PFSK-1 (cell line): Measurements from ENCODE around the gene DRGX.

ENCODE experiments used
- FOXP2 ChIP-seq: optimal IDR thresholded peaks from 2 replicates; pipeline ENCODE3; 2011; ENCODE audit warnings: borderline replicate concordance, control low read depth, inconsistent platforms; ENCODE audit not compliant: insufficient read depth; ENCODE audit errors: extremely low read length, extremely low read depth
- POLR2AphosphoS5 ChIP-seq: IDR thresholded peaks from 2 replicates; pipeline ENCODE4 v1.6.1; 2012; ENCODE audit warnings: low read depth, mild to moderate bottlenecking, control low read depth, low read length, moderate library complexity
- REST ChIP-seq, 2 experiments: IDR thresholded peaks; 2 replicates each; pipeline versions ENCODE4 v1.6.1 to v1.8.0; 2011 to 2012; ENCODE audit warnings: low read depth in 2 of 2, low read length in 2 of 2, control low read depth in 1 of 2, inconsistent platforms in 1 of 2, mild to moderate bottlenecking in 1 of 2, moderate library complexity in 1 of 2; ENCODE audit not compliant: insufficient read depth in 1 of 2
- SIN3A ChIP-seq: IDR thresholded peaks from 2 replicates; pipeline ENCODE4 v1.6.1; 2012; ENCODE audit warnings: mild to moderate bottlenecking, low read length, moderate library complexity, borderline replicate concordance; ENCODE audit not compliant: insufficient read depth
- TAF1 ChIP-seq: IDR thresholded peaks from 2 replicates; pipeline ENCODE4 v1.6.1; 2012; ENCODE audit warnings: low read length, control low read depth, borderline replicate concordance; ENCODE audit not compliant: insufficient read depth

Gene DRGX

GRCh38 chr10:49415109-49415508, 19.2 kb upstream of the DRGX start:
- TF ChIP-seq FOXP2 (no peak), POLR2AphosphoS5 (no peak), SIN3A (no peak), TAF1 (no peak), REST (IDR thresholded peaks at IDR 0.05; ENCODE audit: insufficient read depth in 1 of 2, low read depth in 2 of 2, low read length in 2 of 2) (no peak)

DNA sequence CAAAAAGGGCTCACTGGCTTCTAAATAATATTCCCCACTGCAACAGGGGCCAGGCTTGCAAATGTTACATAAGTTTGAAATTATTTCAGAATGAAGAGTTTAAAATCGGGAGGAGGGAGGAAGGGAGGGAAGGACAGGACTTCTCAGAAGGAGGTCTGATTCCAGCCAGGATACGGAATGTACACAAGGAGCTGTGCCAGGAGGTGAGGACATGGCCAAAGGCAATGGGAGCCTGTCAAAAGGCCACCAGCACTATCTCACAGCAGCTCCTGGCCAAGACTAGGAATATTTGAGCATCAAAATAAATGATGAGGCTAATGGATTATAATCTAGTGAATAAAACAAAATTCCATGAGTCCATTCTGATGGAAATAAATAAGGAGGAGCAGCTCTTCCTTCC, 18.6 kb upstream of the DRGX start:
- TF ChIP-seq REST (IDR thresholded peaks at IDR 0.05; ENCODE audit: insufficient read depth in 1 of 2, low read depth in 2 of 2, low read length in 2 of 2), result no peak
- no peak for TF ChIP-seq TAF1
- no peak for TF ChIP-seq POLR2AphosphoS5
- no peak for TF ChIP-seq FOXP2
- TF ChIP-seq SIN3A, result no peak

- TF ChIP-seq FOXP2 (no peak), TAF1 (no peak)
Measured at GRCh38 chr10:49412571-49412970, 16.7 kb upstream of the DRGX start.

- TF ChIP-seq FOXP2 (no peak), TAF1 (no peak), POLR2AphosphoS5 (no peak), REST (IDR thresholded peaks at IDR 0.05; ENCODE audit: insufficient read depth in 1 of 2, low read depth in 2 of 2, low read length in 2 of 2) (no peak), SIN3A (no peak)
Measured at GRCh38 chr10:49410365-49411074, 14.6 kb upstream of the DRGX start.

- TF ChIP-seq REST (IDR thresholded peaks at IDR 0.05; ENCODE audit: insufficient read depth in 1 of 2, low read depth in 2 of 2, low read length in 2 of 2) (no peak), FOXP2 (no peak), POLR2AphosphoS5 (no peak), SIN3A (no peak), TAF1 (no peak)
Measured at GRCh38 chr10:49409755-49410154, 13.9 kb upstream of the DRGX start.
